Activated T-cell treated with anti-CD3 and anti-CD28 coated beads, Interleukin-2, amount 50 U/mL, for 4 hours (primary cell): ENCODE measurements around the gene GRID1. TPM values are rescaled to one million over a fixed set of nuclear protein-coding genes. Genes with fewer than 3 reads are reported as not detected.

Source experiments
- ATAC-seq, 2 donors: fragments of 200-7000 bp; cut with Tn5 transposase; one replicate each; pipeline ENCODE4 v1.10.0; 2021
- DNase-seq: peaks from one replicate; pipeline ENCODE4 v3.0.0-alpha.2; 2020
- H3K27me3 Mint-ChIP-seq: one replicate; pipeline ENCODE4 v1.8.0; 2021; ENCODE audit warnings: low read depth, mixed read lengths
- H3K36me3 Mint-ChIP-seq: one replicate; pipeline ENCODE4 v1.8.0; 2022; ENCODE audit warnings: mixed read lengths; ENCODE audit not compliant: insufficient read depth
- H3K4me1 Mint-ChIP-seq: one replicate; pipeline ENCODE4 v1.8.0; 2021; ENCODE audit warnings: low read depth, mixed read lengths
- H3K4me3 Mint-ChIP-seq: one replicate; pipeline ENCODE4 v1.8.0; 2021; ENCODE audit warnings: mild to moderate bottlenecking, moderate library complexity, mixed read lengths
- H3K9me3 Mint-ChIP-seq: one replicate; pipeline ENCODE4 v1.8.0; 2021; ENCODE audit warnings: mixed read lengths
- total RNA-seq, 3 donors: library from RNA; stranded (reverse); gene quantifications; one replicate each; pipeline ENCODE4 v1.2.1, GENCODE V29; 2021

The GRID1 gene
- total RNA-seq, 3 donors from 2014 or later = not detected

- Mint-ChIP-seq H3K9me3 (no peaks in the 10 kb centered on the region), H3K4me3 (no peak overlapping the region), H3K27me3 (peaks cover 4% of the 10 kb centered on the region), H3K36me3 (no peaks in the 10 kb centered on the region), H3K4me1 (no peaks in the 10 kb centered on the region)
- no peak for ATAC-seq
- DNase-seq = no peak
Measured at GRCh38 chr10:86288695-86289576, 77.7 kb downstream of the GRID1 start.

- H3K36me3 Mint-ChIP-seq = no peaks in the 10 kb centered on the region
- DNase-seq (no peak), ATAC-seq (no peak)
- no peak overlapping the region for H3K4me3 Mint-ChIP-seq
- H3K4me1 Mint-ChIP-seq = no peaks in the 10 kb centered on the region
- peaks cover 10% of the 10 kb centered on the region for H3K27me3 Mint-ChIP-seq
- H3K9me3 Mint-ChIP-seq = no peaks in the 10 kb centered on the region
Measured at GRCh38 chr10:86287966-86288579, 78.5 kb downstream of the GRID1 start.

GRCh38 chr10:86287110-86287793 lies 79.3 kb downstream of the GRID1 start:
- no peaks in the 10 kb centered on the region for H3K9me3 Mint-ChIP-seq
- H3K27me3 Mint-ChIP-seq = peaks cover 15% of the 10 kb centered on the region
- H3K36me3 Mint-ChIP-seq = no peaks in the 10 kb centered on the region
- no peaks in the 10 kb centered on the region for H3K4me1 Mint-ChIP-seq
- DNase-seq (no peak), ATAC-seq (no peak)
- H3K4me3 Mint-ChIP-seq = no peak overlapping the region

- Mint-ChIP-seq H3K36me3 (no peaks in the 10 kb centered on the region), H3K9me3 (no peaks in the 10 kb centered on the region), H3K27me3 (peaks cover 13% of the 10 kb centered on the region), H3K4me3 (no peak overlapping the region), H3K4me1 (no peaks in the 10 kb centered on the region)
- DNase-seq (no peak), ATAC-seq (no peak)
Measured at GRCh38 chr10:86286236-86287109, 80.1 kb downstream of the GRID1 start.

GRCh38 chr10:86285136-86285790 lies 81.3 kb downstream of the GRID1 start:
- Mint-ChIP-seq H3K36me3 (no peaks in the 10 kb centered on the region), H3K4me1 (no peaks in the 10 kb centered on the region), H3K27me3 (peaks cover 13% of the 10 kb centered on the region), H3K9me3 (no peaks in the 10 kb centered on the region), H3K4me3 (no peak overlapping the region)
- ATAC-seq (no peak), DNase-seq (no peak)

- Mint-ChIP-seq H3K9me3 (no peaks in the 10 kb centered on the region), H3K4me1 (no peaks in the 10 kb centered on the region)
Measured at GRCh38 chr10:86284355-86285105, 82.1 kb downstream of the GRID1 start.

GRCh38 chr10:86283466-86284287 lies 82.9 kb downstream of the GRID1 start:
- DNase-seq = no peak
- Mint-ChIP-seq H3K36me3 (no peaks in the 10 kb centered on the region), H3K4me3 (no peak overlapping the region), H3K27me3 (peaks cover 13% of the 10 kb centered on the region), H3K9me3 (peaks cover 2% of the 10 kb centered on the region), H3K4me1 (no peaks in the 10 kb centered on the region)
- no peak for ATAC-seq

More at GRCh38 chr10:86284355-86285105, 82.1 kb downstream of the GRID1 start:
- Mint-ChIP-seq H3K36me3 (no peaks in the 10 kb centered on the region), H3K27me3 (peaks cover 13% of the 10 kb centered on the region), H3K4me3 (no peak overlapping the region)
- DNase-seq = no peak
- ATAC-seq = no peak

GRCh38 chr10:86282664-86283465 lies 83.7 kb downstream of the GRID1 start:
- DNase-seq (no peak), ATAC-seq (no peak)
- Mint-ChIP-seq H3K9me3 (peaks cover 7% of the 10 kb centered on the region), H3K4me1 (no peaks in the 10 kb centered on the region), H3K27me3 (peaks cover 13% of the 10 kb centered on the region), H3K36me3 (no peaks in the 10 kb centered on the region), H3K4me3 (no peak overlapping the region)

- no peak overlapping the region for H3K4me3 Mint-ChIP-seq
- peaks cover 10% of the 10 kb centered on the region for H3K9me3 Mint-ChIP-seq
- no peaks in the 10 kb centered on the region for H3K4me1 Mint-ChIP-seq
- no peak for ATAC-seq
- no peaks in the 10 kb centered on the region for H3K36me3 Mint-ChIP-seq
- H3K27me3 Mint-ChIP-seq = peaks cover 13% of the 10 kb centered on the region
- no peak for DNase-seq
Measured at GRCh38 chr10:86281396-86281795, 85.2 kb downstream of the GRID1 start.

- peaks cover 5% of the 10 kb centered on the region for H3K9me3 Mint-ChIP-seq
- no peaks in the 10 kb centered on the region for H3K4me1 Mint-ChIP-seq
- peaks cover 29% of the 10 kb centered on the region for H3K27me3 Mint-ChIP-seq
- H3K36me3 Mint-ChIP-seq = no peaks in the 10 kb centered on the region
- DNase-seq = no peak
- no peak for ATAC-seq
- no peak overlapping the region for H3K4me3 Mint-ChIP-seq
Measured at GRCh38 chr10:86269332-86269731, 97.3 kb downstream of the GRID1 start.

GRCh38 chr10:86267286-86268195 lies 99.1 kb downstream of the GRID1 start:
- no peaks in the 10 kb centered on the region for H3K36me3 Mint-ChIP-seq
- H3K4me1 Mint-ChIP-seq = no peaks in the 10 kb centered on the region
- H3K27me3 Mint-ChIP-seq = peaks cover 37% of the 10 kb centered on the region
- DNase-seq = no peak
- peaks cover 5% of the 10 kb centered on the region for H3K9me3 Mint-ChIP-seq
- ATAC-seq = no peak
- H3K4me3 Mint-ChIP-seq = no peak overlapping the region
